A204.1 (cell line): Measurements from ENCODE around the gene ALDH2.
A peak's percentile ranks its signal among the peaks of the same experiment; 100 is the strongest.
"Not testable (repeated sequence)": the region's sequence is repeated elsewhere in the genome, so short reads cannot be mapped to it uniquely, and the experiment has no call there.

Experiments
- FAIRE-seq: peaks from 2 replicates; lab custom pipeline; 2012; peaks lifted over from hg19 to GRCh38; lab: Jason Lieb, UNC

Gene ALDH2

DNA sequence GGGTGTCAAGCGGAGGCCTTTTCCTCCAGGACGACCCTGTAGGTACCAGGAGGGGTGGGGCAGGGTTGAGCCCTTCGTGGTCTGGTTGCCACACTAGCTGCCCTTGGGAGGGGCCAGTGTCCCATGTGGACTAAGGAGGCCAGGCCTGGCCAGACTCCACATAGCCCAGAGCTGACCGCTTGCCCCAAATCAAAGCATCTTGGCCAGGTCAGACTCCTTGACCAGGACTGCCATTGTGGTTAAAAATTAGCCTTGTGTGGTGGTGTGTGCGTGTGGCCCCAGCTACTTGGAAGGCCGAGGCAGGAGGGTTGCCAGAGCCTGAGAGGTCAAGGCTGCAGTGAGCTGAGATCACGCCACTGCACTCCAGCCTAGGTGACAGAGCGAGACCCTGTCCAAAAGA is 24.8 kb downstream of the ALDH2 start:
- no peak for FAIRE-seq

DNA sequence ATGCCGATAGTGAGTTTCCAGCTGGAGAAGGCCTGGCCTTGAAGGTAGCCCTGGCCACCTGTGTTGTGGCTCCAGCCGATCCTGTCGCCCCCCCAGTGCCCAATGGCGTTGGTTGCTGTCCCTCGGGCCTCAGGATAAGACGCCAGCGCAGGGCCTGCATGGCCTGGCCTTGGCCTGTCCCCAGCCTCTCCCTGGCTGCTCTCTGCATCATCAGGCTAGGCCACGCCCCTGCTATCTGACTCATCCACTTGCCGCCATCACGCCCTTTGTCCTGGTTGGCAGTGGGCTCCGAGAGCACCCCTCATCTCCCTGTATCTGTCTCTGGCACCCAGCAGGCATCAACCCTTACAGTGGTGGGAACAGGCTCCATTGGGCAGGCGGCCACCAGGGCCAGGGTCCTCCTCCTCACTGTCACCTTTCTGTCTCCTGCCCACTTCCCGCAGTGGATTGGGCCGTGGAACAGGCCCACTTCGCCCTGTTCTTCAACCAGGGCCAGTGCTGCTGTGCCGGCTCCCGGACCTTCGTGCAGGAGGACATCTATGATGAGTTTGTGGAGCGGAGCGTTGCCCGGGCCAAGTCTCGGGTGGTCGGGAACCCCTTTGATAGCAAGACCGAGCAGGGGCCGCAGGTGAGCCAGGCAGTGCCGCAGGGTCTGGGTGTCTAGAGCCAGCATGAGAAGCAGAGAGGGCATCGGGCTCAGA is 25.6 kb downstream of the ALDH2 start:
- no peak for FAIRE-seq

GRCh38 chr12:111792856-111793235 is 26.1 kb downstream of the ALDH2 start:
- FAIRE-seq = no peak

DNA sequence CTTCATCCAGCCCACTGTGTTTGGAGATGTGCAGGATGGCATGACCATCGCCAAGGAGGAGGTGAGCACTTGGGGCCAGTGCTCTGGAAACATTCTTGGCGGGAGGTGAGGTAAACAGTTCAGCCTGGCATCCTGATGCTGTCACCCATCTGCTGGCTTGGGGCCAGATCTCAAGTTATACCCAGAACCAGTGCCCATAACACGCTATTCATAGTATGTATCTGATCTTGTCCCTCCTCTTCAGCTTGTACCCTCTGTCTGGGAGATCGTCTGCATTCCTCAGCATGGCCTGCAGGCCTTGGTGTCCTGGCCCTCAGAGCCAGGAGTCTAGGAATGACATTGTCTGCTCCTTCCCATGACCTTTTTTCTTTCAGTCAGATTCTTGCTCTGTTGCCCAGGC is 31.4 kb downstream of the ALDH2 start:
- no peak for FAIRE-seq

DNA sequence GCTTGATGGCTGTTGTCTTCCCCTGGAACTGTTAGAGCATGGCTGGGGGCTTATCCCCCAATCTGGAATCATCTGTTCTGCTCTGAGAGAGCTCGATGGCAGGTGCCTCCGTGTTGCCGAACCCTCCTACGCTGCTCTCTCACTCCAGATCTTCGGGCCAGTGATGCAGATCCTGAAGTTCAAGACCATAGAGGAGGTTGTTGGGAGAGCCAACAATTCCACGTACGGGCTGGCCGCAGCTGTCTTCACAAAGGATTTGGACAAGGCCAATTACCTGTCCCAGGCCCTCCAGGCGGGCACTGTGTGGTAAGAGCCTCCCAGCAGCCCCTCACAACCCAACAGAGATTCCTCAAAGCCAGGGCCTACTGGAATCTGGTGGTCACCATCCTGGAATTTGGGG is 33.0 kb downstream of the ALDH2 start:
- FAIRE-seq = no peak

- no peak for FAIRE-seq
Observed at GRCh38 chr12:111803038-111803626, 36.4 kb downstream of the ALDH2 start.

DNA sequence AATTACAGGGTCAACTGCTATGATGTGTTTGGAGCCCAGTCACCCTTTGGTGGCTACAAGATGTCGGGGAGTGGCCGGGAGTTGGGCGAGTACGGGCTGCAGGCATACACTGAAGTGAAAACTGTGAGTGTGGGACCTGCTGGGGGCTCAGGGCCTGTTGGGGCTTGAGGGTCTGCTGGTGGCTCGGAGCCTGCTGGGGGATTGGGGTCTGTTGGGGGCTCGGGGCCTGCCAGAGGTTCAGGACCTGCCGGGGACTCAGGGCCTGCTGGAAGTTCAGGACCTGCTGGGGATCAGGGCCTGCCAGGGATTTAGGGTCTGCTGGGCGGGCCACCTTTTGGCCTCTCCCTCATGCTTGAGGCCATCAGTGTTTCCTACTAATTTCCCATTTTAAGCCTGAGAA is 37.1 kb downstream of the ALDH2 start:
- FAIRE-seq = no peak

GRCh38 chr12:111806304-111806703 is 39.6 kb downstream of the ALDH2 start:
- FAIRE-seq = no peak

DNA sequence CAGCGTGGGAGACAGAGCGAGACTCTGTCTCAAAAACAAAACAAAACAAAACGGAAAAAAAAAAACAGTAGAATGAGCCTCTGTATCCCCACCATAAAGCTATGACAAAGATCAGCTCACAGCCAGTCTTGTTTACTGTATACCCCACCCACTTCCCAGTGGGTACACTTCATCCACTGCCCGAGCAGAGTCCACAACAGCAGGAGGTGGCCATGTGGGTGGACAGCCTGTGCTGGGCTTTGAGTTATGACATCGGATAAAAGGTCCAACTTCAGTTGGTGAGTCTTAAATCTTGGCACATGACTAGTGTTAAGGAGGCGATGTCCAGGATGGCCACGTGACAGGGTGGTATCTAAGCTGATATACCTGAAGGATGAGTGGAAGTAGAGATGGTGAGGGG is 40.5 kb downstream of the ALDH2 start:
- no peak for FAIRE-seq

GRCh38 chr12:111812881-111813741 is 46.4 kb downstream of the ALDH2 start:
- FAIRE-seq = peak; percentile 76

GRCh38 chr12:111816065-111816615 is 49.4 kb downstream of the ALDH2 start:
- FAIRE-seq = no peak

DNA sequence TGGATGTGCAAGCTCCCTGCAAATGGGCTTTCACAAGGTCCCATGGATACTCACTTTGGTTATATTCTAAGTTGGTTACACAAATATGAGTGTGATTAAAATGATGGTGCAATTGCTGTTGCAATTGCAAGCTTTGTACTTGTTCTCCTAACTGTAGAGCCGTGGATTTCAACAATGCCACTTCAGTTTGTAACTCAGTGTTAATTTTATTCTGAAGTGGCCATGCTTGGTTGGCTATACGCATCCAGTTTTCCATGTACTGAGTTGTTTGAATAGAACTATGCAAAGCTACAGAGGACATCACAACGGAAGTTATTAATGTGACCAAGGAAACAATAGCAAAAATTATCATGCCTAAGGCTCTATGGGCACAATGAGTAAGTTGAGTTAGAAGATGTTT is 50.2 kb downstream of the ALDH2 start:
- FAIRE-seq = not testable (repeated sequence)

DNA sequence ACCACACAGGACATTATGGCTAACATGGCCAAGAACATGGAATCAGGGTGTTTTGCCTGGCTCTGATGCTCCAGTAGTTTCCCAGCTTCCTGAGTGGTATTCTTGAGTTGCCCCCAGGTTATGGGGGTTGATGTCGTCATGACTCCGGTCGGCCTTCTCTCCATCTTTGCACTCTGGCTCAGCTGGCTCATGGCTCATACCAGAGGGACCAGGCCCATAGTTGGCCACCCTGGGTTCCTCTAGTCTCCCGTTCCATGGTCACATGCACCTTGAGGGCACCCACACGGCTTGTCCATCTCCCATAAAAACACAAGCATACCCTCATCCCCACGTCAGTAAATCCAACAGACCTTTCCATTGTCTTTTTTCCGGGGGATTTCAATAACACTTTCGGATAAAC is 51.6 kb downstream of the ALDH2 start:
- no peak for FAIRE-seq

DNA sequence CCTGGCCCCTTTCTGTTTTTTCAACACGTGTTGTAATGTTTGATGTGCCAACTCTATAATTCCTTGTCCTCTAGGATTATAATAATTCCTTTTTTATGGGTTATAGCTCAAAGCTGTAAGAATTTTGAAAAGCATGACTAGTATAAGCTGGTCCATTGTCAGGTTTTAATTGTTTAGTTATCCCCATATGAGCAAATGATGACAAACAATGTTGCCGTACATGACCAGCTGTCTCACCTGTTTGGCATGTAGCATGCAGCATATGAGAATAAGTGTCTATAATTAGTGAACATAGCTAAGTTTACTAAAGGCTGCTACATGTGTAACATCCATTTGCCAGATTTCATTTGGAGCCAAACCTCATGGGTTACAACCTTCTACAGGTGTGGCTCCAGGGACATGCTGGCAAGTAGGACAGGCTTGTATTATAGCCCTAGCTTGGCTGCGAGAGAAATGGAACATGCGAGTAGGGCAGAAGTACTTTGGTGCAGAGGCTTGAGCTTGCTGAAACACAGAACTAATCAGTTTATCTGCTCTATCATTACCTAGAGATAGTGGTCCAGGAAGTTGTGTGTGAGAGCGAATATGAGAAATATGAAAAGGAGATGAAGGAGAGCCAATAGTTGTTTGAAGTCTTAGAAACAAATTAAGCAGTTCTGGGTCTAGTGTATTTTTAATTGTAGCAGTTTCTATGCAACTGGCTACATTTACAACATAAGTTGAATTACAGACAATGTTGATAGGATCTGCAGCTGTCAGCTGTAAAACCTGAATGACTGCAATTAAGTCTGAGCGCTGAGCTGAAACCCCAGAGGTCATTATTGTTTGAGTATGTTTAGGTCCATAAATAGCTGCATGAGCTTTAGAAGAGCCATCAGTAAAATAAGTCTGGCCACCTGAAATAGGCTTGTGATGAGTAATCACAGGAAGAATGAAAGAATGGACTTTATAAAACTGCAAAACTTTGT is 52.7 kb downstream of the ALDH2 start:
- FAIRE-seq = no peak

DNA sequence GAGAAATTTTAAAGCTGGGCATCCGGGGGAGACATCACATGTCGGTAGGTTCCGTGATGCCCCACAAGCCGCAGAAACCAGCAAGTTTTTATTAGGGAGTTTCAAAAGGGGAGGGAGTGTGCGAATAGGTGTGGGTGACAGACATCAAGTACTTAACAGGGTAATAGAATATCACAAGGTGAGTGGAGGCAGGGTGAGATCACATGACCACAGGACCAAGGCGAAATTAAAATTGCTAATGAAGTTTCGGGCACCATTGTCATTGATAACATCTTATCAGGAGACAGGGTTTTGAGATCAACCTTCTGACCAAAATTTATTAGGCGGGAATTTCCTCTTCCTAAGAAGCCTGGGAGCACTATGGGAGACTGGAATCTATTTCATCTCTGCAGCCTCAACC is 54.1 kb downstream of the ALDH2 start:
- not testable (repeated sequence) for FAIRE-seq

GRCh38 chr12:111822886-111823285 is 56.2 kb downstream of the ALDH2 start:
- no peak for FAIRE-seq

- FAIRE-seq = no peak
Observed at GRCh38 chr12:111823891-111824290, 57.2 kb downstream of the ALDH2 start.

GRCh38 chr12:111824312-111824711 is 57.6 kb downstream of the ALDH2 start:
- not testable (repeated sequence) for FAIRE-seq

GRCh38 chr12:111825509-111825908 is 58.8 kb downstream of the ALDH2 start:
- no peak for FAIRE-seq

- no peak for FAIRE-seq
Observed at GRCh38 chr12:111826316-111826715, 59.6 kb downstream of the ALDH2 start.

- FAIRE-seq = no peak
Observed at GRCh38 chr12:111826992-111827391, 60.3 kb downstream of the ALDH2 start.

GRCh38 chr12:111827907-111828306 is 61.2 kb downstream of the ALDH2 start:
- no peak for FAIRE-seq
